HL-60/S4 treated with phorbol 12-myristate 13-acetate at 8.2 ng/mL for 4 days and 3 days (cell line): ENCODE measurements around the gene FRMD4B.
"Not testable (repeated sequence)": the region's sequence is repeated elsewhere in the genome, so short reads cannot be mapped to it uniquely, and the experiment has no call there.

Source experiments
- in situ Hi-C: fragments of 300-500 bp; cut with MboI; formaldehyde crosslinking; loops from 2 replicates; pipeline ENCODE4 v1.15.0; 2022; ENCODE audit warnings: low sequenced_read_pairs

The FRMD4B gene

DNA sequence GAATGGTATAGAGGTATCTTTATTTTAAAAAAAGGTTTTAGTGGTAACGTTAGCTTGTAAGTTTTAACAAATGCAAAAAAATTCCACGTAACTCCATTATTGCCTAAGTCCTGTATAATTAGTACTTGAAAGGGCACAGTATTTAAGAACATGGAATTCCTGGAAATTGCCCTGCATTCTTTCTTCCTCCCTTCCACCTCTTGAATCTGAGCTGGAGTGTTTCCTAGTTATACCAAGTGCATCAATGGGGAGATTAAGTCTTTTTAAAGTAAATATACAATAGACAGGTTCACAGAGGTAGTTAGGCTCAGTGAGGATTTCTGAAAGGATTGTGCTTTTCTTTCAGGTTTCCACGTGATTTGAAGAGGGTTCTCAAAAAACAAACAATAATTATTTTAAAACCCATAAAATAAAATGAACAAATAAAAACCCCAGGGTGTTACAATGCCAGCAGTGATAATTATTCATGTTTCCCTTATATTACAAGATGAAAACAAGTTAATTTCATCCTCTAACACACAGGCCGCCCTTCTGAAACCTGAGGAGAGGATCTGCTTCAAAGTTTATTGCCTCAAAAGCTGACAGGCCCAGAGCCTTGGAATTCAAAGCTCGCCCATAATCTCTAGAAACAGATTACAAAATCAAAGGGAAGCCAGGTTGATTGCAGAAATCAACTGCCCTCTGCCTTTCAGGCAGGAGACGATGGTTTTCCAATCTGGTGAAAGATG is 134.6 kb downstream of the FRMD4B start:
- in situ Hi-C loops = no loop called here

DNA sequence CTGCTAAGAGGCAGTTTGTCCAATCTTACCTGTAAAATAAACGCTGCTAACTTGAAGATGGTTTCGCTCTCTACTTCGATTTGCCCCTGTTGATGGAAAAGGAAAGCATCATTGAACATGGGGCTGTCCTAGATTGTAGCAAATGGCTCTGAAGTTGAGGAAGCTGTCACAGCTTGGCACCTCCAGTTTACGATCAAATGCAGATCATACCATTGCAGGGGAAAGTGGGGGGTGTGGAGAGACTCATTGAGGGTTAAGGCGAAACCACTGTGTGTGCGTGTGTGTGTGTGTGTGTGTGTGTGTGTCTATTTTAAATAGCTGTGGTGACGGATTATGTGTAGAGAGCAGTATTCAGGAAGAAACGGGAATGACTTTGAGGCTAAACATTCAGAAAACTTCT is 135.9 kb downstream of the FRMD4B start:
- in situ Hi-C loops = no loop called here

DNA sequence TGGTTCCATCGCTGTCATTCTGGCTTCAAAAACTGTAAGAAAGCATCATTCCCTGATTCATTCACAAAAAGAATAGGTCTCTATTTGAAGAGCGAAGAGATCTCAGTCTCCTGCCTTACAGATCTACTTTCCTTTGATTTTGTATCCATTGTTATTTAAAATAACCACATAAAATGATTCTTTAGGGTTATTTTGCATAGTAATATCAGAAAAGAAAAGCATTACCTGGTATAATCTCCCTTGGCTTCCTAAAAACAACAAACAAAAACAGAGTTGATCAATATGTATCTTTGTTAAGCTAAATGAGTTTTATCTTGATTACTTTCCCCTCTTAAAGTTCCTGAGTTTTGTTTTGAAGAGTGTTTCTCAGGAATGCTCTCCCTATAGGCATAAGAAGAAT is 136.9 kb downstream of the FRMD4B start:
- in situ Hi-C loops = no loop called here

DNA sequence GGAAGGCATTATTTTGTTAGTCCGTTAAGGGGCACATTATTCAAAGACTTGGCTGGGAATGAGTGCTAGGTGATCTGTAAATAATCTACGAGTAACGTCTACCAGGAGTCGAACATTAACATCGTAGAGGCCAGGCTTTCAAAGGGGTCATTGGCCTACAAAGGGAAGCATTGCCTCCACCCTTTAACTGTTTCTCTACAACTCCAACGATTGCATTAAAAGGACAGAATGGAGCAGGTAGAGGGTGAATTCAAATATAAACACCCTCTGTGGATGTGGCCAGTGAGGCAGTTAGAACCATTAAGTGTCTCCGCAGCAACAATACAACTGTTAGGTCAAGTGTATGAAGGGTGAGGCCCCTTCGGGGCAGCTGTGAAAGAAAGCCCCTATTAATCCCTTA is 137.5 kb downstream of the FRMD4B start:
- in situ Hi-C loops = no loop called here

DNA sequence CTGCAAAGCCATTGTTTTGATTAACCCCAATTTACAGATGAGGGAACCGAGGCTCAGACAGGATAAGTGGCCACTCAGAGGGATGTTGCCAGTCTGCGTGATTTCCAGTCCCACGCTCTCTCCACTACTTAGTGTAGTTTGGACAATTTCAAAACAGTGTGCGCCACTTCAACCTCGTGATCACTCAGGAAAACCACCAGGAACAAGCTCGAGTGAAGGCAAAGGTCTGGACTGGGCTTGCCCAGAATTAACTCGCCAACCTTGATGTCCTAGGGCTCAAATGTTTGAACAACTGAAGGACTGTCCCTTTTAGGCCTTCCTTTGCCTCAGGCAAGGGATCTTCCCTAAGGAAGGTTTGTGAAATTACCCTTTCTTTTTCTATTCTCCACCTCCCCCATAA is 139.3 kb downstream of the FRMD4B start:
- in situ Hi-C loops = no loop called here

DNA sequence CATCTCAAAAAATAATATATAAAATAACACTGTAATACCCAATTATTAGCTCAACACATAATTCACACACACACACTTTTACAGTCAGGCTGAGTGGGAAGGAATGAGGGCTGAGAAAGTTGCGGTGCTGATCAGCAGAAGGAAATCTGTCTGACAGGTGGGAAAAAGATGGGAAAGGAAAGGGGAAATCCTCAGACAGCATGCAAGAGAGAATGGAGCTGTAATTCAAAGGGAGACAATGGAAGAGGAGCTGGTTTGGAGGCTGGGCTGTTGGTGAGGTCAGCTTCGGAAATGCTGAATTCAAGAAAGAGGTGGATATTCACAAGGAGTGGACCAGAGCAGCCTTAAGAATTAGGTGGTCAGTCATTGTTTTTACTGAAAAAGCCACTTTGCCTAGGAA is 141.8 kb downstream of the FRMD4B start:
- in situ Hi-C loops = no loop called here

DNA sequence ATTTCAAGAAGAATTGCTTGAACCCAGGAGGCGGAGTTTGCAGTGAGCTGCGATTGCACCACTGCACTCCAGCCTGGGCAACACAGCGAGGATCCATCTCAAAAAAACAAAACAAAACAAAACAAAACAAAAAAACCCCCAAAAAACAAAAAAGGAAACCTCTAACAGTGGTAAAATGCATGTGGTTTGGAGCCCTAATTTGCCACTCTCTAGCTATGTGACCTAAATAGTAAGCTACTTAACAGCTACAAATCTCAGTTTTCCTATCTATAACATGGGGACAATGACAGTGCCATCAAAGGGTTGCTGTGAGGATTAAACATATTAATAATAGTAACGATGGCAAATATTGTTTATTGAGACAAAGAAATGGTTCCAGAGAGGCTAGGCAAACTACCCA is 144.1 kb downstream of the FRMD4B start:
- in situ Hi-C loops = no loop called here

DNA sequence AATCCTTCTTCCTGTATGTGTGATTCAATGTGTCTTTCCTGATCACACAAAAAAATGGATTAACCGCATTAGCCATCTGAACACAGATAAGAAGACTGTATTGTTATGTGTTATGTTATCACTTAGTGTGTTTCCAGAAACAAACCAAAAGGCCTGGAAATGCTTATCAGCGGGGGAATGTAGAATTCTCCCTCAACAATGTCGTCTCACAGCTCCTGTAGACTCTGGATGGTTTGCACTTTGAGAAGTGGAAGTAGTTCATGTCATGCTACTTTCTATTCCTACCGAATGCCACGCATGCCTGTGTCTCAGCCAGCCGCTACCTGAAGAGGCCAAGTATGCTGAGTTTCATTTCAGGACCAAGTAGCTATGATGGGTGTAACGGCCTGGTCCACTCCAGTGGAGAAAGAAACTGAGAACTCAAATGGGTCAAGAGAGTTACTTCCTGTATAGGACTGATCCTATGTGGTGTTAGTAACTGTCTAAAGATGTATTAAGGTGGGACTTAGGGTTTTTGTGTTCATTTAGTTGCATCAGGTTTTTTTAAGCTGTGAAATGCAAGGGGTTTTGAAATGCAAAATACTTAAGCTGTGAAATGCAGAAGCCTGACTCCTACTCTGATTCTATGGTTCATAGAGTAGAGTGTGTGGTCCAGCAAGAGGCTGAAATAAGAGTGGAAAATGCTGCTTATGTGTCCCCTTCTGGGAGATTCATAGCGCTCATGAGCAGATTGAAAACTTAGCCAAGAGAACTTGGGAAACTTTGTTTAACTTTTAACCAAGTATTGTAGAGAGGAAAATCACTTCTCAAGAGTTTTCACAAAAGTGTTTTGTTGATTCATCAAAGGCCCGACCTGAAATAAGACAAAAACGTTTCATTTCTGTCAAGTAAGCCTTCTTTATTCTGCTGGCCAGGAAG is 145.0 kb downstream of the FRMD4B start:
- in situ Hi-C loops = no loop called here

DNA sequence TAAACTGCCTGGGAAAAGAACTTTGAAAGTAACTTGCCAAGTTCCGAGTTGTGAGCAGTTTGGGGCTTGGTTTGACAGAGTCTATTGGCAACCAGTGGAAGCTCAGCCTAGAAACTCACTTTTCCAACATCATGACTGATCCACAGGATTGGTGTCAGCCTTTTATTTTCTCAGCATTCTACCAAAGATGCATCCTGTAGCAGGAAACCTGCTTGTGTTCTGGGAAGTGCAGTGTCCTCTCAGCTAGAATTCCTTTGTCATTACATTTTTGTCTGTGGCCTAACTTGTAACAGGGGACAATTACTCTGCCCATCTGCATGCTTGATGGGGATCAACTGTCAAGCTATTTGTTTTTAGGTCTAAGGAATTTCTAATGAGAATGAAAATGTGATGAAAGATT is 146.8 kb downstream of the FRMD4B start:
- in situ Hi-C loops = no loop called here

DNA sequence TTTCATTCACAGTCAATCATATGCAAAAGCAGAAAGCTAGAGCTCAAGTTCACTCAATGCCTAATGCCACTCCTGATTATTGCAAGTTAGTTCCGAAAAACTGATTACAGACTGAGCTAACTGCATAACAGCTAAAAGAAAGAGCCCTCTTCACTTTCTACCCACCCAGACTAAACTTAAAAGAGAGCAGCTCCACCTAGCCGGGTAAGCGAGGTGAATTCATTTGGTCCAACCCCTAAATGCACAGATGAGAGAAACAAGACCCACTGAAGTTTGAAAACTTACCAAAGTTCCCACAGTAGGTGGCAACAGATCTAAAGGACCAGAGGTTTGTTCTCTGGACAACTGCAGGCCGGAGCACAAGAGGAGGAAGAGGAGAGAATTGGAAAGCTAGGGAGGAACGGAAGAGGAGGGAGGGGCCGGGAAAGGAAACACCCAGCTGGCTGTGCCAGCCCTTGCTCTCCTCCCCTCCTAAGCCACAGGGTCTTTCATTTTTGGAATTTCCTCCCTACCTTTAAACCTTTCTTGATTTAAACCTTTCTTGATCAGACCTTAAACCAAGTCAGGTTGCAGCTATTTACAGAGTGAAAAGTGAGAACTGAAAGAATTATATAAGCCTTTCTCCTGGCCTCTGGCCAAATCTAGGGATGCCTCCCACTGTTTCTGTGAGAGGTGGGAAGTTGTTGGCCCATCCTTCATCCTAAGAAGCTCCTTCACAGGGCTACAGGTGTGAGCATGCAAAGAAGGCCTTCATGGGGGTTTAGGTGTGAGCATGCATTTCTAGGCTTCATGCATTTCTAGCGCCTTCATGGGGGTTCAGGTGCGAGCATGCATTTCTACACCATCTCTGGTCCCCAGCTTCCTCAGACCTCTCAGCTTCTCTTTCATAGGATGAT is 148.8 kb downstream of the FRMD4B start:
- in situ Hi-C loops = no loop called here

DNA sequence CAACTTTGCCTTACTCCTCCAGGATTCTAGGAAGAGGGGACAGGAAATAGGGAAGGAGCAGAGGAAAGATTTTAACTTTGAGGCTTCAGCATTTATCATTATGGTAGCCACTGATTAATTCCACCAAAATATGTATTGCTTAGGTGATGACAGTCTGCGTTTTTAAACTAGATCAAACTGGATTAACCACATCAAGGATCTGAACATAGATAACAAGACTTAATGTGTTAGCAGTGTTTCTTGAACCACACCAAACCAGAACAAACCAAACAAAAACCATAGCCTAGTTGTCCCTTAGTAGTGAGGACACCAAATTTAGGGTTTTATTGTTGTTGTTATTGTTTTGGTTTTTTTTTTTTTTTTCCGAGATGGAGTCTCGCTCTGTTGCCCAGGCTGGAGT is 150.0 kb downstream of the FRMD4B start:
- in situ Hi-C loops = no loop called here

DNA sequence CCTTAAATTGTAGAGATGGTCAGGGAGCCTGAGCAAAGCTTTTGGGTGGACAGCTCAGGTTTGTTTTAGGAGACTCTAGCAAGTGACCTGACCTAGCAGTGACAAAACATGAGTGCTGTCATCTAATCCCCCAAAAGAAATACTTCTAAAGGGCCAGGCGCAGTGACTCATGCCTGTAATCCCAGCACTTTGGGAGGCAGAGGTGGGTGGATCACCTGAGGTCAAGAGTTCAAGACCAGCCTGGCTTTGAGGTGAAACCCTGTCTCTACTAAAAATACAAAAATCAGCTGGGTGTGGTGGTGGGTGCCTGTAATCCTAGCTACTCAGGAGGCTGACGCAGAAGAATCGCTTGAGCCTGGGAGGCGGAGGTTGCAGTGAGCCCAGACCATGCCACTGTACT is 150.7 kb downstream of the FRMD4B start:
- in situ Hi-C loops = not testable (repeated sequence)

DNA sequence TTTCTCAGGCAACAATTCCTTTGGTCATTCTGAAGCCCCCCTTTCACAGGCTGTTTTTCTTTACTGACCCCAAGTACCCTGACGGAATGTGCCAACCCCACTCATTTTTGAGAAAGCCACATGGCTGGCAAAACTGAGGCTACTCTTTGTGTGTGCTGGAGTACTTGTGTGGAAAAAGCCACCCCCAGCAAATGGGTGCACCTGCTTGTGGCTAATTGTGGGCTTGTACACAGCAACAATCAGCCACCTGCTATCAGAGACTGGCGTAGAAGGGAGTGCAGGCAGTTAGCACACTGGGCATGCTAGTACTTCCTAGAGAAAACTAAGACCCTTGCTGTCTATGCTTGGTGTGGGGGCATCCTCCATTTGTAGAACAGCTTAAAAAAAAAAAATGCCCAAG is 153.4 kb downstream of the FRMD4B start:
- in situ Hi-C loops = no loop called here

DNA sequence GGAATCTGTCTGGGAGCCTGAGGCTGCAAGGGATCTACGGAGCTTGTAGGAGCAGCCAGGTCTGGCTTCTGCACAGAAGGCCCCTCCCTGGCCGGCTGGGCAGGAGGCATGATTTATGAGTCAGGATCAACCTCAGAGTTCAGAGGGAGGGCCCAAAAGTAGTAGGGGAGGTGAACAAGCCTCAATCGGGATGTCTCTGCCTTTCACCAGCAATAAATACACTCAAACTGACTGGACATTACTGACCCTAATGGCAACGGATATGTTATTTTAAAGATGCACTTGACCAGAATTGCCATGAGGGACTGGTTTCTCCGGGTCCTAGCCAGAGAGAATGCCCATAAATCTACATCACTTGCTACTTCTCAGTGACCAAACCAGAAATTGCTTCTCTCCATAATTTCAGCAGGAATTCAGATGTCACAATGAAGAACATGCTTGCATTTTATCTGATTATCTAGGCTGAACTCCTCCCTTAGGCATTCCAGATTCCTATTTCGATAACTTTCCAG is 153.9 kb downstream of the FRMD4B start:
- in situ Hi-C loops = no loop called here

DNA sequence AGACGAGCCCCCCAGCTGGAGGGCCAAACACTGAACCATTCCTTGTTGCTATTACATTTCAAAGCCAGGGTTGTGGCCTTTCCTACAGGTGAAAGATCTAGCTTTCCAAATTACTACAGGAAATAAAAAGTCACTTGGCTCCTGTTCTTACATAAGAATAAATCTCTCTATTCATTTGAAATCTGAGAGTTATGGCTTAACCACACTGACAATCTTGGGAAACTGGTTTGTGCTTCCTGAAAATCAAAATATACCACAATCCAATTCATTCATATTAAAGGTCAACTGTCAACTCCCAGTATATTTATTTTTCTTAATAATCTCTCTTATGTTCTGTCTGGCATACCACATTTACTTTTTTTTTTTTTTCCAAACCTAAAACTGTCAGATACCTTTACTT is 159.8 kb downstream of the FRMD4B start:
- in situ Hi-C loops = no loop called here

DNA sequence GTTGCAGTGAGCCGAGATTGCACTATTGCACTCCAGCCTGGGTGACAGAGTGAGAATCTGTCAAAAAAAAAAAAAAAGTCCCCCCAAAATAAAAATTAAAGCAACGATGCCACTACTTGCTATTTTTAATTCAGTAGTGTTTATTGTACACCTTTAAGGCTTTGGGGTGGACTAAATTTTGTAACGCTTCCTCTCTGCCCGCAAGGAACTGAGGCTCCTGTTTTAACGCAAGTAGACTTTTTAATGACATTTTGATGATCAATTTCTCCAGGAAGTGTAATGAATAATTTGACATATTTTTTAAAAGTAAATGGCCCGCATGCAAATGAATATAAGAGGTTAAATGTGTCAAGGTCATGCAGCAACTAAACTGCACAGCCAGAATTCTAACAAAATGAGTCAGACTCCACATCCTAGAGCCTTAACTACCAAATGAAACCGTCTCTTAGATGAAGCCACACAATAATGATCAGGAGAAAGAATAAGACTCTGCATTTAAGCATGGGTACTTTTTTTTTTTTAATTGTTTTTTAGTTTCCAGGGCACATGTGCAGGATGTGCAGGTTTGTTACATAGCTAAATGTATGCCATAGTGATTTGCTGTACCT is 166.7 kb downstream of the FRMD4B start:
- in situ Hi-C loops = no loop called here

DNA sequence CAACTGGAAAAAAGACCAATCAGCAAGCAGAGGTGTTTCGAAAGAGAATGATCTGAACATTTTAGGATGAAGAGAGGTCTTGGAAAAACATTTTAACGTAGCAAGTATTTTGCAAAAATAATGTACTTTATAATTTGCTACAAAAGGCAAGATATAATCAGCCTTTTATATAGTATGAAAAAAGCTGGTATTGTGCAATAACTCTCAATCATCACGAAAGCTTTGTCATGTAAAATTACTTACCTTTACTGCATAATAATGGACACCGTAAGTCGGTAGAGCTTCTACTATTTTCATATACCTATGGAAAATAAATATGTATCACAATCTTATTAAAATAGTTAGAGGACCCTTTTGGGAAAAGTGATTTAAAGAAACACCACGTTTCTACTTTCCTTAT is 167.8 kb downstream of the FRMD4B start:
- in situ Hi-C loops = no loop called here

DNA sequence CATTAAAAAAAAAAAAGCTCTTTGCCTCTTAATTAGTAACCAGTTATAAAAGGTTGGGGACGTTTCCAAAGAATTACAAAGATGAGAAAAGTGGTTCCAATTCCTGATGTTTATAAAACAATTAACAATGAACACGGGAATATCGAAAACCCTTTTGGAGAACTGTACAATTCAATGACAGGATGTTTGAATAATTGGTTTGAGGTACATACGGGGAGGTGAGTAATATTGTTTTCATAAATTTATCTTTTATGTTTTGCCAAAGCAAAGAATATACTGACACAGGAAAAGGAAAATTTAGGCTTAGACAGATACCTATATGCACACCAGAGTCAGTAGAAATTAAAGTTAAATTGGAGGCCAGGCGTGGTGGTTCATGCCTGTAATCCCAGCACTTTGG is 168.9 kb downstream of the FRMD4B start:
- in situ Hi-C loops = no loop called here

DNA sequence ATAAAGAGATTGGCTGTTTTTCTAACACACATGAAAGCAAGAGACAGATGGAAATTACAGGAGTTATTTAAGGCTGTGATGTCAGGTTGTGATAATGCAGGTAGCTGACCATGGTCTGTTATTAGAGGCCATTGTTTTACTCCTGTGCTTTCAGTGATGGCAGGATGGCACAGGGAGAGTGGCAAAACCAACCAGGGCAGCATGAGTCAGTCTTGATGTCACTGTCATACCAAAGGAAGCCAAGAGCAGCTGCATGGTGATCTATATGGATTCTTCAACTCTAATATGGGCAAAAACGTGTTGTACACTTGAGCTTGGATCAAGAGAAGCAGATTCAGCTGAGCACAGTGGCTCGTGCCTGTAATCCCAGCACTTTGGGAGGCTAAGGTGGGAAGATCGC is 171.6 kb downstream of the FRMD4B start:
- in situ Hi-C loops = no loop called here

DNA sequence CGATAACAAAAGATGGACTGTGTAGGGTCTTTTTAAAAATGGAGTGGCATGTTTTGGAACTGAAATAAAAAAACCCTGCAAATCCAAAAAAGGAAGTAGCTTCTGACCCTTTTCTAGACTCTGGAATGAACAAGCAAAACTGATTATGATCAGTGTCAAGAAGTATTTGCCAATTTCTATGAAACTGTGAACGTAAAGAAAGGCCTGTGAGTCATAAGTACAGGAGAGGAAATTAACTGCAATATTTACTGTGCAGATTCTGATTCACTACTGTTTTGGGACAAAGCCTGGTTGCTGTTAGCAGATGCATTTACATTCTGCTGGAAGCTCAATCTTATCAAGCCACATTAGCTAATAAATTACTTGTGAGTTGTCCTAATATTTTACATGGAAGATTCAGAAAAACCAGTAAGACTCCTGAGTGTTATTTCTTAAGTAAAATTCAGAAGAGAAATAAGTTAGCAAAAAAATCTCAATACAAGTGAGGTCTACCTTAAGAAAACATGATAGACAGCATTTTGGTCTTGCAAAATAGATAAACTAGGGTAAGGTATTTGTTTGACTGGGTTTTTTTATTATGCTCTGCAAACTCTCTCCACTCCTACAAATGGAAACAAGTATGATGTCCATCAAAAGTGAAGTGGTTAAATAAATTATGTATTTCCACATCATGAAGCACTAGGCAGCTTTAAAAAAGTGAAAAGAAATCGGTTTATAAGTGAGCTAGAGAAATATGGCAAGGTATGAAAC is 173.3 kb downstream of the FRMD4B start:
- in situ Hi-C loops = no loop called here
